Activated CD4-positive, alpha-beta memory T cell treated with anti-CD3 and anti-CD28 coated beads, Interleukin-2, amount 10 ng/mL, durations not matched to agents 7 days and 5 days (primary cell): Measurements from ENCODE around the gene STN1. TPM values are rescaled to one million over a fixed set of nuclear protein-coding genes. Genes with fewer than 3 reads are reported as not detected.

ENCODE experiments used
- CTCF ChIA-PET: fragments of 350-600 bp; sonication (Branson Sonifier 250); formaldehyde crosslinking; loops from one replicate; lab custom pipeline; 2021; ENCODE audit warnings: antibody characterized with exemption, inconsistent platforms; lab: Charles Lee
- POLR2A ChIA-PET: fragments of 350-600 bp; sonication (Branson Sonifier 250); formaldehyde crosslinking; loops from one replicate; lab custom pipeline; 2021; ENCODE audit warnings: antibody characterized with exemption; lab: Charles Lee
- DNase-seq: peaks from one replicate; pipeline ENCODE4 v3.0.0-alpha.2; 2020
- H3K27ac Mint-ChIP-seq: one replicate; pipeline ENCODE4 v1.8.0; 2021; ENCODE audit warnings: mild to moderate bottlenecking, mixed read lengths
- H3K27me3 Mint-ChIP-seq: one replicate; pipeline ENCODE4 v1.8.0; 2021; ENCODE audit warnings: mixed read lengths
- H3K36me3 Mint-ChIP-seq: one replicate; pipeline ENCODE4 v1.8.0; 2021; ENCODE audit warnings: low read depth, mixed read lengths
- H3K4me1 Mint-ChIP-seq: one replicate; pipeline ENCODE4 v1.8.0; 2021; ENCODE audit warnings: mixed read lengths
- H3K4me3 Mint-ChIP-seq: one replicate; pipeline ENCODE4 v1.8.0; 2021; ENCODE audit warnings: mild to moderate bottlenecking, mixed read lengths
- H3K9me3 Mint-ChIP-seq: one replicate; pipeline ENCODE4 v1.8.0; 2021; ENCODE audit warnings: mixed read lengths
- total RNA-seq, 2 experiments: library from RNA; stranded (reverse); gene quantifications; one replicate each; pipeline ENCODE4 v1.2.3, GENCODE V29; 2021

The STN1 gene
- total RNA-seq, 2 experiments from 2014 or later: 55.1 to 56.8 TPM

- POLR2A ChIA-PET: interaction anchor here (1.0 kb wide), 1 partner anchor 13 kb away, joined by 4 read pairs; no protein-coding TSS in a partner anchor
These were observed 5.5 kb upstream of the STN1 start for GRCh38 chr10:103923502-103923901.

DNA sequence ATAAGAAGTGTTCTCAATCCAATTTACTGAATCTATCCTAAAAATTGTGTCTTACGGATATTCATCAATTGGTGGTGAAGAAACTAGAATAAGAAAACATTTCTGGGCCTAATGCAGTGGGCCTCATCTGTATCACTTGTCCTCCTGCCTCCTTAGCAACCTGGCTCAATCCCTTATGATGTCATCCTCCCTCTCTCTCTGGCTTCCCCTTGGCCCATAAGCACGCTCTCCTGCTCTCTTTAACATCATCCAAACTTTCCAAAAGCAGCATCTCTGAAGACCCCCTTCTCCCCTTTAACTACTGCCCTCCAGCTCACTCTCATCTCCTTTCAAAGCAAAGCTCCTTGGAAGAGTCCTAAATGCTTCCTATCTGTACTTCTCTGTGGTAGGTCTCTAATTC is 4.7 kb upstream of the STN1 start:
- Mint-ChIP-seq H3K36me3 (peaks cover 2% of the 10 kb centered on the region), H3K4me1 (peaks cover 9% of the 10 kb centered on the region), H3K9me3 (no peaks in the 10 kb centered on the region), H3K27me3 (no peaks in the 10 kb centered on the region), H3K27ac (no peak overlapping the region), H3K4me3 (no peak overlapping the region)
- CTCF ChIA-PET: interaction anchor here (1.6 to 2.8 kb wide), 3 partner anchors 21 to 32 kb away, joined by 6 to 15 read pairs (median 14); no protein-coding TSS in a partner anchor
- POLR2A ChIA-PET: interaction anchor here (0.9 to 7.6 kb wide), 6 partner anchors 13 to 199 kb away, joined by 3 to 67 read pairs (median 6); partner anchors contain the start of genes SFR1 and SLK
- DNase-seq: no peak

More at GRCh38 chr10:103923502-103923901, 5.5 kb upstream of the STN1 start:
- DNase-seq: no peak
- H3K4me3 Mint-ChIP-seq: no peak overlapping the region
- CTCF ChIA-PET: no interaction called here
- no peaks in the 10 kb centered on the region for H3K9me3 Mint-ChIP-seq
- no peak overlapping the region for H3K27ac Mint-ChIP-seq
- H3K4me1 Mint-ChIP-seq: peaks cover 8% of the 10 kb centered on the region
- no peaks in the 10 kb centered on the region for H3K27me3 Mint-ChIP-seq
- H3K36me3 Mint-ChIP-seq: no peaks in the 10 kb centered on the region

- no peaks in the 10 kb centered on the region for H3K27me3 Mint-ChIP-seq
- no peak overlapping the region for H3K27ac Mint-ChIP-seq
- DNase-seq: peak; percentile 58
- H3K4me1 Mint-ChIP-seq: peaks cover 11% of the 10 kb centered on the region
- H3K36me3 Mint-ChIP-seq: peaks cover 5% of the 10 kb centered on the region
- ChIA-PET POLR2A (interaction anchor here (0.9 to 7.6 kb wide), 6 partner anchors 12 to 200 kb away, joined by 3 to 67 read pairs (median 6); partner anchors contain the start of genes SFR1 and SLK), CTCF (interaction anchor here (0.8 to 2.8 kb wide), 13 partner anchors 9 to 209 kb away, joined by 3 to 15 read pairs (median 5); no protein-coding TSS in a partner anchor)
- no peaks in the 10 kb centered on the region for H3K9me3 Mint-ChIP-seq
- no peak overlapping the region for H3K4me3 Mint-ChIP-seq
These were observed 3.8 kb upstream of the STN1 start for GRCh38 chr10:103921750-103922195.

DNA sequence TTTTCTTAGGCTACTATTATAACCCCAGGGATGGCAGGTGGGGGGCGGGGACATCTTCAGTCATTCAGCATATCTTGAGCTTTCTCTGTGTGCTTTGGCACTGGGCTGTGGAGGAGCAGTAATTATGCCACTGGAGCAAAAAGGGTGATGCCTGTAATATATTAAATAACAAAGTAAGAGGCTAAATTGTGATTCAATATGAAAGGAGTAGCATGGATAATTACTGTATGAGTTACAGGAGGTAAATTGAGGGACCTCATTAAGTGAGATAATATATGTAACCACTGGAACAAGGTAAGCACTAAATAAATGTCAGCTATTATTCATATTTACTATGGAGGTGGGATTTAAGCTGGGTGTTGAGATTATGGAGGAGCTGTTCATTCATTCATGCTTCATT is 3.3 kb upstream of the STN1 start:
- no peaks in the 10 kb centered on the region for H3K27me3 Mint-ChIP-seq
- POLR2A ChIA-PET: interaction anchor here (1.4 to 7.6 kb wide), 4 partner anchors 12 to 201 kb away, joined by 3 to 67 read pairs (median 12); partner anchors contain the start of genes SFR1 and SLK
- CTCF ChIA-PET: interaction anchor here (0.8 to 2.8 kb wide), 12 partner anchors 9 to 209 kb away, joined by 3 to 15 read pairs (median 5); no protein-coding TSS in a partner anchor
- DNase-seq: no peak
- no peaks in the 10 kb centered on the region for H3K9me3 Mint-ChIP-seq
- no peak overlapping the region for H3K4me3 Mint-ChIP-seq
- no peak overlapping the region for H3K27ac Mint-ChIP-seq
- peaks cover 6% of the 10 kb centered on the region for H3K36me3 Mint-ChIP-seq
- peaks cover 14% of the 10 kb centered on the region for H3K4me1 Mint-ChIP-seq

GRCh38 chr10:103919648-103920025 is 1.7 kb upstream of the STN1 start:
- H3K27me3 Mint-ChIP-seq: no peaks in the 10 kb centered on the region
- POLR2A ChIA-PET: interaction anchor here (1.1 to 7.6 kb wide), 4 partner anchors 10 to 202 kb away, joined by 4 to 67 read pairs (median 10); partner anchors contain the start of gene SFR1
- peaks cover 30% of the 10 kb centered on the region for H3K4me1 Mint-ChIP-seq
- H3K9me3 Mint-ChIP-seq: peaks cover 7% of the 10 kb centered on the region
- CTCF ChIA-PET: interaction anchor here (1.0 to 2.8 kb wide), 2 partner anchors 25 kb away, joined by 4 to 14 read pairs; no protein-coding TSS in a partner anchor
- no peak for DNase-seq
- no peak overlapping the region for H3K4me3 Mint-ChIP-seq
- H3K36me3 Mint-ChIP-seq: peaks cover 22% of the 10 kb centered on the region
- no peak overlapping the region for H3K27ac Mint-ChIP-seq

DNA sequence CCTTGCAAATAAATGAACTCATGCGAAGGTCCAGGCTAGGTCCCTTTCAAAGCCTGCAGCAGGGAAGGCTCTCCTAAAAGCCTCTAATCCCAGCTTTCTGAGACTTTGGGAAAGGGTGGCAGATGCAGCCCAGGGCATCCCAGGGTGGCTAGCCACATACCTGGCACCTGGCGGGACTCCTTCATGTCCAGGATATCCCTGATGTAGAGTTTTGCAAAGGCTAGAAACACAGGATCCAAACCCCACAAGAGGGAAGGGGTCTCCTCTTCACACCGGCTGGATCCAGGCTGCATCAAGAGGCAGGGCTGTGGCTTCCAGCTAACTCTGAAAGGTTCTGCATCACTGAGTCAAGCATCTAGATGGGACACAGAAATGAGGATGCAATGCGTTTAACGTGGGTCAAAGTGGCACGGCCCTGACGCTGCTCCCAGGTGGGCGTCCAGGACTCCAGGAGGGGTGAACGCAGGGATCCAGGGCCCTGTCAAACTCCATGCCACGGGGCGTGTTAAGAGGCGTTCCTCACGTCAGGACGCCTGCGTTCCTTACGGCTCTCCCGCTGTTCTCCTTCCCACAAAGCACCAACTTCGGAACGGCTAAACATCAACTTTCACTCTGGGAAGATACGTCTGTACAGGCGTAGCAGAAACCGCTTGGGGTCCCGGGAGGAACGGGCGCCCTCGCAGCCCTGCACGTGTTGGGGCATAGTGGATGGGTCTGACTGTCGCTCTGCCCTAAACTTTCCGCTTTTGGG is 507 bp downstream of the STN1 start:
- Mint-ChIP-seq H3K4me3 (peak overlapping the region; percentile 91), H3K36me3 (peaks cover 37% of the 10 kb centered on the region), H3K4me1 (peaks cover 45% of the 10 kb centered on the region), H3K27me3 (no peaks in the 10 kb centered on the region), H3K9me3 (peaks cover 7% of the 10 kb centered on the region), H3K27ac (peak overlapping the region; percentile 93)
- POLR2A ChIA-PET: interaction anchor here (0.9 to 7.6 kb wide), 12 partner anchors 8 to 221 kb away, joined by 3 to 67 read pairs (median 5); partner anchors contain the start of genes SFR1 and SLK
- CTCF ChIA-PET: interaction anchor here (1.0 to 2.9 kb wide), 5 partner anchors 9 to 30 kb away, joined by 4 to 8 read pairs (median 7); no protein-coding TSS in a partner anchor
- DNase-seq: peak; percentile 48

DNA sequence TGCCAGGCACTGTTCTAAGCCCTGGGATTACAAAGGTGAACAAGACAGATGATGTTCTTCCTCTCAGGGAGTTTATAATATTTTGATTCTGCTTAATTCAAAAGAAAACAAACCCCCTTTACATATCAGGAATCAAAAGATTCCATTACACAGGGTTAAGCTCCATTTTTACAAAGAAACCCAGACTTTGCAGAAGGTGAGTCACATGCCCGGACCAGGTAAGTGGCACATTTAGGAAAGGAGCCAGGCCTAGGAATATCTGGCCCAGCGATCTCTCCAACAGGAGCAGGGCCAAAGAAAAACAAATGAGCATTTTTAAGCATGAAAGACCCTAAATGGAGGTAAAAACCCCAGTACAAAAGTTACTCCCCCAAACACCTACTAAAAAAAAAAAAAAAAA is 1.1 kb downstream of the STN1 start:
- Mint-ChIP-seq H3K4me1 (peaks cover 51% of the 10 kb centered on the region), H3K27me3 (no peaks in the 10 kb centered on the region), H3K27ac (peak overlapping the region; percentile 93), H3K4me3 (peak overlapping the region; percentile 91), H3K9me3 (peaks cover 7% of the 10 kb centered on the region), H3K36me3 (peaks cover 41% of the 10 kb centered on the region)
- CTCF ChIA-PET: interaction anchor here (0.7 to 2.9 kb wide), 6 partner anchors 8 to 465 kb away, joined by 3 to 8 read pairs (median 6); partner anchors contain the start of gene CALHM2
- DNase-seq: no peak
- POLR2A ChIA-PET: interaction anchor here (0.8 to 7.6 kb wide), 12 partner anchors 7 to 352 kb away, joined by 3 to 67 read pairs (median 5); partner anchors contain the start of genes GSTO2, SFR1 and SLK

DNA sequence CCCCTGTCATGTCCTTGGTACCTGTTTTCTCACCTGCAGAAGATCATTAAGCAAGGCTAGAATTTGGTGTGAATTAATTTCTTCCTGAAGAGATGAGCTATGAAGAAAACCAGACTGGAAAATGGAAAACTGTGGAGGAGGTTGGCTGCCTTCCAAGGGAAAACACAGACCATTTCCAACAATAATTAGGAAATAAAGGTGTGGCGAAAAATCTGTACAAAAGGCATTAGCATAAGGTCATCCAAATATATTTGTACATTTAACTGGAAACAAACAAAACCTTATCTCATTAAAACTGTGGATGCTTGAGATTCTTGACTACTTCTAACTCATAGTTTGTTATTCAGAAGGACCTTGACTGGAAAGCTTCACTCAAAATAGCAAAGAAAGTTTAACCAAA is 1.7 kb downstream of the STN1 start:
- Mint-ChIP-seq H3K27me3 (no peaks in the 10 kb centered on the region), H3K36me3 (peaks cover 43% of the 10 kb centered on the region), H3K27ac (peak overlapping the region; percentile 93), H3K4me1 (peaks cover 57% of the 10 kb centered on the region), H3K4me3 (peak overlapping the region; percentile 91), H3K9me3 (peaks cover 7% of the 10 kb centered on the region)
- DNase-seq: no peak
- POLR2A ChIA-PET: interaction anchor here (0.8 to 7.6 kb wide), 13 partner anchors 7 to 353 kb away, joined by 3 to 67 read pairs (median 6); partner anchors contain the start of genes GSTO2, SFR1 and SLK
- CTCF ChIA-PET: interaction anchor here (0.7 to 2.9 kb wide), 6 partner anchors 8 to 464 kb away, joined by 3 to 8 read pairs (median 6); partner anchors contain the start of gene CALHM2

- H3K36me3 Mint-ChIP-seq: peaks cover 43% of the 10 kb centered on the region
- DNase-seq: peak; percentile 72
- peak overlapping the region; percentile 93 for H3K27ac Mint-ChIP-seq
- H3K4me1 Mint-ChIP-seq: peaks cover 61% of the 10 kb centered on the region
- peaks cover 7% of the 10 kb centered on the region for H3K9me3 Mint-ChIP-seq
- CTCF ChIA-PET: interaction anchor here (1.1 kb wide), 1 partner anchor 27 kb away, joined by 5 read pairs; no protein-coding TSS in a partner anchor
- peak overlapping the region; percentile 91 for H3K4me3 Mint-ChIP-seq
- POLR2A ChIA-PET: interaction anchor here (1.0 to 7.6 kb wide), 7 partner anchors 6 to 206 kb away, joined by 6 to 67 read pairs (median 24); partner anchors contain the start of genes SFR1 and SLK
- H3K27me3 Mint-ChIP-seq: no peaks in the 10 kb centered on the region
These were observed 2.2 kb downstream of the STN1 start for GRCh38 chr10:103915796-103916195.

- Mint-ChIP-seq H3K4me3 (no peak overlapping the region), H3K9me3 (peaks cover 7% of the 10 kb centered on the region), H3K4me1 (peaks cover 79% of the 10 kb centered on the region), H3K27ac (peak overlapping the region; percentile 98), H3K36me3 (peaks cover 62% of the 10 kb centered on the region), H3K27me3 (no peaks in the 10 kb centered on the region)
- no peak for DNase-seq
- CTCF ChIA-PET: no interaction called here
- POLR2A ChIA-PET: interaction anchor here (1.4 to 7.2 kb wide), 3 partner anchors 19 to 209 kb away, joined by 8 to 104 read pairs (median 49); partner anchors contain the start of gene SFR1
These were observed 5.2 kb downstream of the STN1 start for GRCh38 chr10:103912759-103913158.

DNA sequence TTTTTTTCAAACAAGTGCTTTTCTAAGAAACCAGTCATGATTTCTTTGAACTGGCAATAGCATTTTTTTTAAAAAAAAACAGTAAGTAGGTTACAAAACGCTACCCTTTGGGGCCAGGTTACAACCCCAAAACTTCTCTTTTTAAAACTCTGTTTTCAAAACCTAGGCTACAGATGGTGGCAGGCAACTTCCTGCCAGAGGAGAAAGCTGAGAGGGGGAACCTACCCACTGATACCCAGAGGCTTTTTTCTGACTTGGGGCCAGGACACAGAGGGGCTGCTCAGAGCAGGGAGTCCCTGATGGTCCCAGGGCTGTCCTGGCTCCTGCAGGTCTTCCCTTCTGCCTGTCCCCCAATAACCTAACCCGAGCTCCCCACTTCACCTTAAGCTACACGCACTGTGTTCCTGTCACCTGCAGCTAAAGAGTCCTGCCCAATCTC is 6.9 kb downstream of the STN1 start:
- Mint-ChIP-seq H3K36me3 (peaks cover 56% of the 10 kb centered on the region), H3K27ac (peak overlapping the region; percentile 98), H3K9me3 (peaks cover 7% of the 10 kb centered on the region), H3K4me1 (peaks cover 76% of the 10 kb centered on the region), H3K4me3 (peak overlapping the region; percentile 65), H3K27me3 (no peaks in the 10 kb centered on the region)
- POLR2A ChIA-PET: interaction anchor here (0.7 to 7.2 kb wide), 10 partner anchors 8 to 210 kb away, joined by 3 to 104 read pairs (median 24); partner anchors contain the start of genes SFR1, SLK and STN1
- peak; percentile 69 for DNase-seq
- CTCF ChIA-PET: interaction anchor here (0.7 to 4.3 kb wide), 7 partner anchors 10 to 364 kb away, joined by 3 to 30 read pairs (median 5); partner anchors contain the start of gene SFR1
